Measurements from ENCODE around the gene TAF8. TPM values are rescaled to one million over a fixed set of nuclear protein-coding genes. Genes with fewer than 3 reads are reported as not detected.
A peak's percentile ranks its signal among the peaks of the same experiment; 100 is the strongest.

The TAF8 gene
- total RNA-seq, 1 experiment from 2014 or later = 25.9 TPM

DNA sequence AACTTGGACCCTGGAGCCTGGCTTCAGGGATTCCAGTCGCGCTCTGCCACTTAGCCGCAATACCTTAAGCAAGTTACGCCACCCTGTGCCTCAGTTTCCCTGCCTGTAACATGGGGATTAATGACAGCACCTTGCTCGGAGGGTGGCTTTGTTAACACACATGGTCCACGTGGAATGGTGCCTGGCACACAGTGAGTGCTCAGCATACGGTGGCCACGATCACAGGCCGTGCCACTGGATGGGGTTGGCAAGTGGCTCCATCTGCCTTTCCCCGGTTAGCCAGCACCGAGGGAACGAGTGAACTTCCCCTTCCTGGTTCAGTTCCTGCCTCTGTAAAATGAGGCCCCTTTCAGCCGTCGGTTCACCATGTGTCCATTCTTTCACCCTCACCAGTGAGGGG lies 74.9 kb downstream of the TAF8 start:
- Histone ChIP-seq H3K9ac (ENCODE audit: low read length) (no peak overlapping the region), H3K36me3 (ENCODE audit: insufficient read depth, low read length) (no peaks in the 10 kb centered on the region), H2AFZ (ENCODE audit: low read length) (no peak overlapping the region), H3K4me2 (ENCODE audit: low read depth, low read length, poor library complexity, severe bottlenecking) (no peak overlapping the region), H3K27ac (ENCODE audit: low read length) (no peak overlapping the region), H4K20me1 (ENCODE audit: insufficient read depth, low read depth, low read length) (no peaks in the 10 kb centered on the region), H3K9me2 (replicated peaks; ENCODE audit: insufficient read depth, low read length) (no peaks in the 10 kb centered on the region), H3K4me3 (ENCODE audit: low read length) (no peak overlapping the region), H3K9me3 (ENCODE audit: low read length) (no peaks in the 10 kb centered on the region), H3K27me3 (ENCODE audit: low read length) (no peaks in the 10 kb centered on the region), H3K79me2 (ENCODE audit: low read length) (no peaks in the 10 kb centered on the region), H3K4me1 (ENCODE audit: low read length) (no peaks in the 10 kb centered on the region)
- DNase-seq = no peak

DNA sequence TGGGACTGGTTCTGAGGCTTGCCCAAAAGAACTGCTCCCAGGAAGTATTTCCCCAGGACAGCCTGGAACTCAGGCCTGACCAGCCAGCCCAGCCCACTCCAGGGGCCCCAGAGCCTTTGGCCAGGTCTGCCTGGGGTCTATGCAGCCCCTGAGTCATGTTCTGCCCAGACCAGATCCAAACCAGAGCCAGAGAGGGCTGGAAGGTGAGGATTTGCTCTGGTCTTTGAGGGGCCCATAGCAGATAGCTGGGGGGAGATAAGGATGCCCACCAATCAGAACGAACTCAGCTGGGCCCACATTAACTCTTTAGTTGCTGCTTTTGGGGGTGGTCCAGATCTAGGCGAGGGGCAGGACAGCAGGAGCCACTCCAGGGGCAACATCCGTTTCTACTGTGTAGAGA lies 75.3 kb downstream of the TAF8 start:
- H3K9me3 ChIP-seq (ENCODE audit: low read length) = no peaks in the 10 kb centered on the region
- H3K27me3 ChIP-seq (ENCODE audit: low read length) = no peaks in the 10 kb centered on the region
- no peaks in the 10 kb centered on the region for H3K36me3 ChIP-seq (ENCODE audit: insufficient read depth, low read length)
- H3K9ac ChIP-seq (ENCODE audit: low read length) = no peak overlapping the region
- no peaks in the 10 kb centered on the region for H3K9me2 ChIP-seq (replicated peaks; ENCODE audit: insufficient read depth, low read length)
- H3K4me2 ChIP-seq (ENCODE audit: low read depth, low read length, poor library complexity, severe bottlenecking) = no peak overlapping the region
- no peaks in the 10 kb centered on the region for H4K20me1 ChIP-seq (ENCODE audit: insufficient read depth, low read depth, low read length)
- no peak overlapping the region for H3K4me3 ChIP-seq (ENCODE audit: low read length)
- no peak overlapping the region for H2AFZ ChIP-seq (ENCODE audit: low read length)
- no peaks in the 10 kb centered on the region for H3K79me2 ChIP-seq (ENCODE audit: low read length)
- DNase-seq = no peak
- no peaks in the 10 kb centered on the region for H3K4me1 ChIP-seq (ENCODE audit: low read length)
- H3K27ac ChIP-seq (ENCODE audit: low read length) = no peak overlapping the region

DNA sequence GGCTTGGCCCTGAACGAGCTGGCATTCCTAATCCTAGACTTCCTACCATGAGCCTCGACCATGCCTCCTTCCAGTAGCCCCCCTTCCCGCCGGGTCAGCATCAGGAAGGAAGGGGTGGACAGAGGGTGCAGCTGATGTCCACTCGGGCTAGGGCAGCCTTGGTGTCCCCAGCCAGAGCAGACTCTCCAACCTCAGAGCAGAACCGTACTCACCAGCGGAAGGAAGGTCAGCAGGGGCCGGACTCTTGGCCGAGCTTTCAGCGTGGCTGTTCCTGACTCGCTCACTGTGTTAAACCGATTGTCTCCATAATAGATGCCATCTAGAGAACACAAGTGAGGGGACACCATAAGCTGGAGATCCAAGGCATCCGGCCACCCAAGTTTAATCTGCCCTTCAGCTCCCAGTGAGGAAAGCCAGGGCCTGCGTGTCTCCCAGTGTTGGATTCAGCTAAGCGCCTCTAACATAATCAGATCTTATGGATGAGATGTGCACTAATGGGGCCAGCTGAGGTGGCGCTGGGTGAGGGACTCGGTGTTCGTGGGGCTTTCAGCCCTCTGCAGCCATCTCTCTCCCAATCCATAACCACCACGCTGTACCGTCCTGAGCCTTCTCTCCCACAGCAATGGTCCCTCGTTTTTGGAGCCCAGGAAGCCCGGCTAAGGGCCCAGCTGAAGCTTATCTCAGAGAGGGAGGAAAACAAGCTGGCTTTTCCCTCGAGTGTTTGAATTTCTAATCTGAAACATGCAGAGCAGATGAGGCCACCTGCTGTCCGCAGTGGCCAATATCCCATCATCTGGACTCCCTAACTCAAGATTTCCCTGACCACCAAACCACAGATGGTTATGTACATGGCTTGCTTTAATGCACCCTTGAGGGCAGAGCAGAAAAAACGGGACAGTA lies 78.4 kb downstream of the TAF8 start:
- Histone ChIP-seq H3K9me2 (replicated peaks; ENCODE audit: insufficient read depth, low read length) (no peaks in the 10 kb centered on the region), H3K4me2 (ENCODE audit: low read depth, low read length, poor library complexity, severe bottlenecking) (no peak overlapping the region), H3K36me3 (ENCODE audit: insufficient read depth, low read length) (no peaks in the 10 kb centered on the region), H3K27me3 (ENCODE audit: low read length) (no peaks in the 10 kb centered on the region), H3K27ac (ENCODE audit: low read length) (no peak overlapping the region), H3K79me2 (ENCODE audit: low read length) (no peaks in the 10 kb centered on the region), H3K9me3 (ENCODE audit: low read length) (no peaks in the 10 kb centered on the region), H3K9ac (ENCODE audit: low read length) (no peak overlapping the region), H2AFZ (ENCODE audit: low read length) (no peak overlapping the region), H3K4me1 (ENCODE audit: low read length) (no peaks in the 10 kb centered on the region), H4K20me1 (ENCODE audit: insufficient read depth, low read depth, low read length) (no peaks in the 10 kb centered on the region), H3K4me3 (ENCODE audit: low read length) (no peak overlapping the region)
- no peak for DNase-seq

DNA sequence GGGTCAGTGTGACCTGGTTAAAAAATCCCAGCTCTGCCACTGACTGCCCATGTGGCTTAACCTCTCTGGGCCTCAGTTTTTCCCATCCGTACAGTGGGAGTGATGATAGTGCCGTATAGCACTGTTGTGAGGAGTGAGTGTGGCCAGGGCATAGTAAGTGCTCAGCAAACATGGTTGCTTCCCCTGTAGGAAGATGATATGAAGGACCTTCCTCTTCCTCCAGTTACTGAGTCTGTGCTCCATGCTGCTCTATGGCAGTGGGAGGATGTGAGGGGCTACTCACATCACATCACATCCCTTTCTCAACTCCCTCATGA lies 79.0 kb downstream of the TAF8 start:
- no peak overlapping the region for H3K4me2 ChIP-seq (ENCODE audit: low read depth, low read length, poor library complexity, severe bottlenecking)
- no peaks in the 10 kb centered on the region for H3K79me2 ChIP-seq (ENCODE audit: low read length)
- H3K9me2 ChIP-seq (replicated peaks; ENCODE audit: insufficient read depth, low read length) = no peaks in the 10 kb centered on the region
- H3K9me3 ChIP-seq (ENCODE audit: low read length) = no peaks in the 10 kb centered on the region
- H4K20me1 ChIP-seq (ENCODE audit: insufficient read depth, low read depth, low read length) = no peaks in the 10 kb centered on the region
- no peaks in the 10 kb centered on the region for H3K36me3 ChIP-seq (ENCODE audit: insufficient read depth, low read length)
- no peak overlapping the region for H3K4me3 ChIP-seq (ENCODE audit: low read length)
- no peak overlapping the region for H3K9ac ChIP-seq (ENCODE audit: low read length)
- no peak for DNase-seq
- H3K27me3 ChIP-seq (ENCODE audit: low read length) = no peaks in the 10 kb centered on the region
- H2AFZ ChIP-seq (ENCODE audit: low read length) = no peak overlapping the region
- H3K4me1 ChIP-seq (ENCODE audit: low read length) = no peaks in the 10 kb centered on the region
- H3K27ac ChIP-seq (ENCODE audit: low read length) = no peak overlapping the region

DNA sequence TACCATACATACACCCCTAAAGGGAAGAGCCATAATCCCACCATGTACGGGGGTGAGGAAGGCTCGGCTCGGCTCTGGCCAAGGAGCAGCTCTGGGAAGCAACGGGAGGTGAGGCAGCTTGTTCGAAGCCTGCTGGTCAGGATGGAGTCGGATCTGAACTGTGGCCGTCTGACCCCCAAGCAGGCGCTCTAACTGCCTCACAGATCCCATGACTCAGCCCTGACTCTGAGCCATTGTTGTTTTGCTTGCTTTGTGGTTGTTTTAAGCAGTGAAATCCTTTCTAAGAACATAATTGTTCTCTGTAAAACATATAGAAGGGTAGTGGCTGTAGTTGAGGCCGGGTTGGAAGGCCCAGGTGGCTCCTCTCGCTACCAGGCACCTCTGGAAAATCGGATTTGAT lies 81.2 kb downstream of the TAF8 start:
- Histone ChIP-seq H3K27me3 (ENCODE audit: low read length) (no peaks in the 10 kb centered on the region), H3K9me2 (replicated peaks; ENCODE audit: insufficient read depth, low read length) (no peaks in the 10 kb centered on the region), H4K20me1 (ENCODE audit: insufficient read depth, low read depth, low read length) (no peaks in the 10 kb centered on the region), H3K36me3 (ENCODE audit: insufficient read depth, low read length) (no peaks in the 10 kb centered on the region), H3K9me3 (ENCODE audit: low read length) (no peaks in the 10 kb centered on the region), H3K4me2 (ENCODE audit: low read depth, low read length, poor library complexity, severe bottlenecking) (no peak overlapping the region), H3K27ac (ENCODE audit: low read length) (no peak overlapping the region), H3K4me1 (ENCODE audit: low read length) (peaks cover 12% of the 10 kb centered on the region), H3K9ac (ENCODE audit: low read length) (no peak overlapping the region), H3K4me3 (ENCODE audit: low read length) (no peak overlapping the region), H3K79me2 (ENCODE audit: low read length) (no peaks in the 10 kb centered on the region), H2AFZ (ENCODE audit: low read length) (no peak overlapping the region)
- DNase-seq = no peak

DNA sequence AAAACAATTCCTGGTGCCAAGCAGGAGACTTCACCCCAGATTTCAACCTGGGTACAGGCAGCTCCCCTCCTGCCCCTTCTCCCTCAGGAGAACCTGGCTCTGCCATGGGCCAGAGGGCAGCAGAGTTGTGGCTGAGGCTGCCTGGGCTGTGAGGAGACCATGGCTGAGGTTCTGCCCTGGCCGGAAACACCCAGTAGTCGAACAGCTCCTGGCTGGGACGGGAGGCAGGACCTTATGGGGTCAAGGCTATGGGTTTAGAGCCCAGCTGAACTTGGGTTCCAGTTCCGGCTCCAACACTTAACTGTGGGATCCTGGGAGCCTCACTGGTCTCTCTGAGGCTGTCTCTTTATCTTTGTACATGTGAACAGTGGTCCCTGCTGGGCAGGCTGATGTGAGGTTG lies 83.6 kb downstream of the TAF8 start:
- no peak overlapping the region for H2AFZ ChIP-seq (ENCODE audit: low read length)
- H3K27ac ChIP-seq (ENCODE audit: low read length) = no peak overlapping the region
- no peaks in the 10 kb centered on the region for H3K9me3 ChIP-seq (ENCODE audit: low read length)
- H4K20me1 ChIP-seq (ENCODE audit: insufficient read depth, low read depth, low read length) = no peaks in the 10 kb centered on the region
- H3K4me1 ChIP-seq (ENCODE audit: low read length) = peaks cover 21% of the 10 kb centered on the region
- H3K9ac ChIP-seq (ENCODE audit: low read length) = no peak overlapping the region
- H3K79me2 ChIP-seq (ENCODE audit: low read length) = no peaks in the 10 kb centered on the region
- no peak overlapping the region for H3K4me3 ChIP-seq (ENCODE audit: low read length)
- no peak for DNase-seq
- H3K27me3 ChIP-seq (ENCODE audit: low read length) = no peaks in the 10 kb centered on the region
- H3K4me2 ChIP-seq (ENCODE audit: low read depth, low read length, poor library complexity, severe bottlenecking) = no peak overlapping the region
- H3K9me2 ChIP-seq (replicated peaks; ENCODE audit: insufficient read depth, low read length) = no peaks in the 10 kb centered on the region
- H3K36me3 ChIP-seq (ENCODE audit: insufficient read depth, low read length) = no peaks in the 10 kb centered on the region

DNA sequence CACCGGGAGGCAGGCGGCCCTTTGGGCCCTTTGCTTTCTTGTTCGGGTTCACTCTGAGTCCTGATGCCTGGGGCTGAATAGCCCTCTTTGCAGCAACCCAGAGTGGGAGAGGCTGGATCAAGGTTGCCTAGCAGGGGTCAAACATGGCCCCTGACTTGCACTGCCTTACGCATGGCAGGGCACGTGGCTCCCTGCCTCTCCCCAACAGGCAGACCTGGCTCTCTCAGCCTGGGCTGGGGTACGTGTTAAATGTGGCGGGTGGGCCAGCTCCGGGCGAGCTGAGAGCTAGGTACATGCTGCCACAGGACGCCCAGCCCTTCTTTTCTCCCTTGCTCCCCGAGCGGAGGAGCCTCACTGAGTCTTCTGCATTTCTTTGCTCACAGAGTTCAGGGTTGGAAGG lies 84.8 kb downstream of the TAF8 start:
- Histone ChIP-seq H3K4me3 (ENCODE audit: low read length) (no peak overlapping the region), H3K4me2 (ENCODE audit: low read depth, low read length, poor library complexity, severe bottlenecking) (no peak overlapping the region), H3K27me3 (ENCODE audit: low read length) (no peaks in the 10 kb centered on the region), H3K36me3 (ENCODE audit: insufficient read depth, low read length) (no peaks in the 10 kb centered on the region), H3K4me1 (ENCODE audit: low read length) (peaks cover 24% of the 10 kb centered on the region), H3K79me2 (ENCODE audit: low read length) (no peaks in the 10 kb centered on the region), H3K9me3 (ENCODE audit: low read length) (no peaks in the 10 kb centered on the region), H3K9me2 (replicated peaks; ENCODE audit: insufficient read depth, low read length) (no peaks in the 10 kb centered on the region), H3K9ac (ENCODE audit: low read length) (no peak overlapping the region), H3K27ac (ENCODE audit: low read length) (no peak overlapping the region), H4K20me1 (ENCODE audit: insufficient read depth, low read depth, low read length) (no peaks in the 10 kb centered on the region), H2AFZ (ENCODE audit: low read length) (peak overlapping the region; percentile 34; the same call in 1 of the 2 replicates)
- peak; percentile 49 for DNase-seq

DNA sequence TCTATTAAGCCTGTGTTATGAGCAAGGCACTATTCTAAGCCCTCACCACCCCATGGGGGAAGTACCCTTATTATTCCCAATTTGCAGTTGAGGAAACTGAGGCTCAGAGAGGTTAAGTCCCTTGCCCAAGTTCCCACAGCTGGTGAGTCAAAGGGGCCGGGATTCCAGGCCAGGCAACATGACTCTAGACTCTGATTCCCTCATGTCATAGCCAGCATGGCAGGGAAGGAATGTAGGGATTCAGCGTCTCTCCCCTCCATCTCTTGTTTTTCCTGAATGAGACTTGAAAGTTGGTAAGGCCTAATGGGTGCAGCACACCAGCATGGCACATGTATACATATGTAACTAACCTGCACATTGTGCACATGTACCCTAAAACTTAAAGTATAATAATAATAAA lies 85.4 kb downstream of the TAF8 start:
- Histone ChIP-seq H3K9me3 (ENCODE audit: low read length) (no peaks in the 10 kb centered on the region), H3K36me3 (ENCODE audit: insufficient read depth, low read length) (no peaks in the 10 kb centered on the region), H3K27me3 (ENCODE audit: low read length) (no peaks in the 10 kb centered on the region), H3K27ac (ENCODE audit: low read length) (no peak overlapping the region), H4K20me1 (ENCODE audit: insufficient read depth, low read depth, low read length) (no peaks in the 10 kb centered on the region), H3K9me2 (replicated peaks; ENCODE audit: insufficient read depth, low read length) (no peaks in the 10 kb centered on the region), H3K4me3 (ENCODE audit: low read length) (no peak overlapping the region), H3K4me2 (ENCODE audit: low read depth, low read length, poor library complexity, severe bottlenecking) (no peak overlapping the region), H3K9ac (ENCODE audit: low read length) (no peak overlapping the region), H3K4me1 (ENCODE audit: low read length) (peaks cover 28% of the 10 kb centered on the region), H3K79me2 (ENCODE audit: low read length) (no peaks in the 10 kb centered on the region), H2AFZ (ENCODE audit: low read length) (no peak overlapping the region)
- no peak for DNase-seq
